BE2C (cell line): Measurements from ENCODE around the gene SLC25A43.

Experiments used
- DNase-seq: peaks from one replicate; pipeline ENCODE4 v3.0.0-alpha.2; 2020
- H3K27me3 ChIP-seq: fragments of 250-450 bp; sonication (Bioruptor Pico); 2 replicates; pipeline ENCODE4 v1.5.1; 2020; ENCODE audit warnings: mild to moderate bottlenecking
- H3K36me3 ChIP-seq: fragments of 250-450 bp; sonication (Bioruptor Pico); 2 replicates; pipeline ENCODE4 v1.5.1; 2020; ENCODE audit warnings: mild to moderate bottlenecking
- H3K4me1 ChIP-seq: fragments of 250-450 bp; sonication (Bioruptor Pico); 2 replicates; pipeline ENCODE4 v1.5.1; 2020
- H3K4me3 ChIP-seq: 2 replicates; pipeline ENCODE4 v1.5.1; 2011; ENCODE audit warnings: low read depth, low read length
- H3K9me3 ChIP-seq: fragments of 250-450 bp; sonication (Bioruptor Pico); 2 replicates; pipeline ENCODE4 v1.5.1; 2020
- CTCF ChIP-seq: IDR thresholded peaks from 2 replicates; pipeline ENCODE4 v1.5.1; 2012; ENCODE audit warnings: mild to moderate bottlenecking, low read depth, low read length

Gene SLC25A43

DNA sequence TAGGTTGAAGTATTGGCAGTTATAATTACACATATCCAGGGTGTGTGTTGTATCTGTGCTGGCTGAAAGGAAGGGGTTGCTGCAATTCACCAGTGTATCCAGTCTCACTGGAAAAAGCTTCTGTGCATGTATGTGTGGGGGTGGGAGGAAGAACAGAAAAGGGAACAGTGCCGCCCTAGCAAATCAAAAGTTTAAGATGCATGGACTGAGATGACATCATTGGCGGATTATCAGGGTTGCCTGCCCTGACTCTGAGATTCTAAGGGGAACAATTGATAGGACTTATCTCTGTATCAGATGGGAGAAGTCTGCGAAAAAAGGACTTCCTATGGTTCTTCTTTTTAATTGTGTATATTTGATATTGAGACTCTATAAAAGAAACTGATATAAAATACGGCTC lies 3.5 kb downstream of the SLC25A43 start:
- DNase-seq, result no peak
- no peaks in the 10 kb centered on the region for H3K4me1 ChIP-seq
- no peaks in the 10 kb centered on the region for H3K27me3 ChIP-seq

GRCh38 chrX:119406776-119407175 lies 7.6 kb downstream of the SLC25A43 start:
- H3K9me3 ChIP-seq, result no peaks in the 10 kb centered on the region
- H3K4me1 ChIP-seq, result no peaks in the 10 kb centered on the region
- no peak for TF ChIP-seq CTCF
- no peak overlapping the region for H3K4me3 ChIP-seq
- no peaks in the 10 kb centered on the region for H3K27me3 ChIP-seq
- no peaks in the 10 kb centered on the region for H3K36me3 ChIP-seq
- DNase-seq, result no peak

More for the DNA sequence above, 3.5 kb downstream of the SLC25A43 start:
- H3K36me3 ChIP-seq, result no peaks in the 10 kb centered on the region
- no peak overlapping the region for H3K4me3 ChIP-seq
- no peaks in the 10 kb centered on the region for H3K9me3 ChIP-seq
- no peak for TF ChIP-seq CTCF

- Histone ChIP-seq H3K36me3 (no peaks in the 10 kb centered on the region), H3K27me3 (no peaks in the 10 kb centered on the region), H3K9me3 (no peaks in the 10 kb centered on the region), H3K4me1 (no peaks in the 10 kb centered on the region), H3K4me3 (no peak overlapping the region)
- TF ChIP-seq CTCF, result no peak
- DNase-seq, result no peak
Observed at GRCh38 chrX:119407681-119408080, 8.5 kb downstream of the SLC25A43 start.

DNA sequence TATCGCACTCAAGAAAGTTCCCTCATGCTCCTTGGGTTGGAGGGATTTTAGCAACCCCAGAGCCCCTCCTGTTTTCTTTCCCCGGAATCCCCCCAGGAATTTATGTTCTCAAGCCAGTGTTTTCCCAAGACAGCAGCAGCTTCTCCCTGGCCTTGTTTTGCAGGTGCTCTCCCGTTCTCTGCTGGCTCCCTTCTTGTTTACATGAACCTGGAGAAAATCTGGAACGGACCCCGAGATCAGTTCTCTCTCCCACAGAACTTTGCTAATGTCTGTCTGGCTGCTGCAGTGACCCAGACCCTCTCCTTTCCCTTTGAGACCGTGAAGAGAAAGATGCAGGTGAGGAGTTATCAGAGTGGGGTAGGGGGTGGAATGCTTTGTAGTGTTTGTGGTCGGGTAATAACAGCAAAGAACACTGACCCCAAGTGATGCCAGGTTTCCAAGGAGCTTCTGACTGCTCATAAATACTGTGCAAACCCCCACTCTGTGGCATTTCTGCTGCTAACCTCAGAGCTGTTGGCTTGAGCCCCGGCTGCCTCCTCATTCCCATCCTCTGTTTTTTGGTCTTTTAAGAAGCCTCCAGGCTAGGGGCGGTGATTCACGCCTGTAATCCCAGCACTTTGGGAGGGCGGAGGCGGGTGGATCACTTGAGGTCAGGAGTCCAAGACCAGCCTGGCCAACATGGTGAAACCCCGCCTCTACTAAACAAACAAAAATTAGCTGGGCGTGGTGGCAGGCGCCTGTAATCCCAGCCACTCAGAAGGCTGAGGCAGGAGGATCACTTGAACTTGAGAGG lies 11.1 kb downstream of the SLC25A43 start:
- no peaks in the 10 kb centered on the region for H3K9me3 ChIP-seq
- TF ChIP-seq CTCF, result no peak
- H3K36me3 ChIP-seq, result no peaks in the 10 kb centered on the region
- H3K4me1 ChIP-seq, result no peaks in the 10 kb centered on the region
- no peaks in the 10 kb centered on the region for H3K27me3 ChIP-seq
- no peak overlapping the region for H3K4me3 ChIP-seq
- DNase-seq, result no peak

DNA sequence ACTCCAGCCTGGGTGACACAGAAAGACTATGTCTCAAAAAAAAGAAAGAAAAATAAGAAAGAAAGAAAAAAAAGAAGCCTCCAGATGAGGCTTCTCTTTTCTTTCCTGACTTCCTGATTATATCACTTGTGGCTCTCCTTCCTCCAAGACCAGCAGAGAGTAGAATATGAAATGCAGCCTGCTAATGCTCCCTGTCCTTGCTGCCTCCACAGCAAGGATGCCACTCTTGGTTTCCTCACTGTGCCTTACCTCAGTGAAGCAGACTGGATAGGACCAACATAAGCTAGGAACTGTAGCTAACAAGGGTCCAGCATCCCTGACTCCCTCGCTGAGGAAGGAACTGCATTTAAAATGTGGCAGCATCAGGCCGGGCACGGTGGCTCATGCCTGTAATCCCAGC lies 11.7 kb downstream of the SLC25A43 start:
- H3K27me3 ChIP-seq, result no peaks in the 10 kb centered on the region
- H3K36me3 ChIP-seq, result no peaks in the 10 kb centered on the region
- no peaks in the 10 kb centered on the region for H3K4me1 ChIP-seq
- no peak for DNase-seq
- no peak for TF ChIP-seq CTCF
- H3K9me3 ChIP-seq, result no peaks in the 10 kb centered on the region
- H3K4me3 ChIP-seq, result no peak overlapping the region

- no peak for DNase-seq
- no peak overlapping the region for H3K4me3 ChIP-seq
- no peaks in the 10 kb centered on the region for H3K27me3 ChIP-seq
- TF ChIP-seq CTCF, result no peak
- H3K4me1 ChIP-seq, result no peaks in the 10 kb centered on the region
- no peaks in the 10 kb centered on the region for H3K36me3 ChIP-seq
- no peaks in the 10 kb centered on the region for H3K9me3 ChIP-seq
Observed at GRCh38 chrX:119411959-119412358, 12.8 kb downstream of the SLC25A43 start.
